ENCODE results near the gene EIF5A. TPM values are rescaled to one million over a fixed set of nuclear protein-coding genes. Genes with fewer than 3 reads are reported as not detected.

Gene EIF5A
- total and polyA plus RNA-seq, 2 of the 8 experiments (the other 6 are each of a cell fraction or from before 2014, with no cell fraction given) = 717 to 1,172 TPM

DNA sequence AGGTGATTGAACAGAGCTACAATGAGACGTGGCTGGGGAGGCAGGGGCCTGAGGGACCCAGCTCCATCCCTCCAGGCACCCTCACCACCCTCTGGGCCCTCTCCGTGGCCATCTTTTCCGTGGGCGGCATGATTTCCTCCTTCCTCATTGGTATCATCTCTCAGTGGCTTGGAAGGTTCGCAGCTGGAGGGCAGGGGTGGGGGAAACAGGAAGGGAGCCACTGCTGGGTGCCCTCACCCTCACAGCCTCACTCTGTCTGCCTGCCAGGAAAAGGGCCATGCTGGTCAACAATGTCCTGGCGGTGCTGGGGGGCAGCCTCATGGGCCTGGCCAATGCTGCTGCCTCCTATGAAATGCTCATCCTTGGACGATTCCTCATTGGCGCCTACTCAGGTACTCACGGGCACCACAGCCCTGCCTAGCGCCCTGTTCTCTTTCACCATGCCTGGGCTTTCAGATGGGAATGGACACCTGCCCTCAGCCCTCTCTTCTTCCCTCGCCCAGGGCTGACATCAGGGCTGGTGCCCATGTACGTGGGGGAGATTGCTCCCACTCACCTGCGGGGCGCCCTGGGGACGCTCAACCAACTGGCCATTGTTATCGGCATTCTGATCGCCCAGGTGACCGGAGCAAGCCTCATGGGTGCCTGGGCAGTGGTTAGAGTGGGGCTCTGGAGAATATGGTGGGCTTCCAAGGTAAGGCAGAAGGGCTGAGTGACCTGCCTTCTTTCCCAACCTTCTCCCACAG lies 23.8 kb upstream of the EIF5A start:
- no peak overlapping the region for H4K5ac ChIP-seq (ENCODE audit: insufficient read length, low read depth, low read length)
- POLR2A ChIA-PET (ENCODE audit: partially characterized antibody) = interaction anchor here (1.0 to 7.7 kb wide), 15 partner anchors 7 to 63 kb away, joined by 3 to 94 read pairs (median 9); partner anchors contain the start of genes ACADVL, ACAP1, CTDNEP1 and DLG4
- H3K27me3 ChIP-seq (replicated peaks in 1 of 4; ENCODE audit: control insufficient read depth in 3 of 4, extremely low read depth in 1 of 4, insufficient read depth in 3 of 4, low read length in 3 of 4) = peaks cover 0 to 13% (median 7%) of the 10 kb centered on the region in 4 experiments; a peak in 6 of 7 replicates
- H3K23ac ChIP-seq (ENCODE audit: insufficient read length) = no peak overlapping the region
- H3K4ac ChIP-seq (replicated peaks; ENCODE audit: insufficient read length, low read depth, low read length) = no peak overlapping the region
- H2BK15ac ChIP-seq (ENCODE audit: low read length) = no peak overlapping the region
- no peak overlapping the region for H3K56ac ChIP-seq (replicated peaks; ENCODE audit: insufficient read length, low read depth, low read length)
- 83% methylated on average over 16 of the region's 18 CpGs; no CpG with 5 or more reads in 1 of the 2 experiments for WGBS, 2 experiments (ENCODE audit: extremely low coverage in 1 of 2, insufficient coverage in 1 of 2, insufficient read length in 1 of 2, insufficient replicate concordance in 2 of 2, low coverage in 1 of 2, low lambda C conversion rate in 2 of 2, missing lambda C conversion rate in 1 of 2)
- no peak overlapping the region for H2AFZ ChIP-seq (ENCODE audit: low read length)
- no peak overlapping the region for H2AK5ac ChIP-seq (ENCODE audit: low read depth, low read length)
- no peak overlapping the region for H3K27ac ChIP-seq (ENCODE audit: low read depth, low read length)
- peaks cover 11% of the 10 kb centered on the region for H3K23me2 ChIP-seq (ENCODE audit: low read depth, low read length)
- peaks cover 0 to 7% of the 10 kb centered on the region in 2 experiments for H4K20me1 ChIP-seq (replicated peaks in 1 of 2; ENCODE audit: control insufficient read depth in 1 of 2, insufficient read depth in 2 of 2, low read length in 2 of 2)
- no peak overlapping the region for H3K18ac ChIP-seq (ENCODE audit: extremely low read depth, low read length)
- H3K14ac ChIP-seq (ENCODE audit: insufficient read length) = no peak overlapping the region
- no peak overlapping the region for H3K9ac ChIP-seq (replicated peaks in 1 of 4; ENCODE audit: extremely low read depth in 1 of 4, low read depth in 3 of 4, low read length in 3 of 4)
- no peaks in the 10 kb centered on the region for H3K79me1 ChIP-seq (ENCODE audit: low read depth, low read length)
- no peak overlapping the region for H3K4me3 ChIP-seq (ENCODE audit: extremely low read depth in 1 of 4, insufficient read depth in 2 of 4, low read depth in 3 of 4, low read length in 4 of 4)
- no peaks in the 10 kb centered on the region for H3K79me2 ChIP-seq (ENCODE audit: control insufficient read depth in 1 of 2, insufficient read depth in 2 of 2, low read length in 2 of 2)
- CTCF ChIA-PET (ENCODE audit: partially characterized antibody) = interaction anchor here (0.7 to 3.9 kb wide), 5 partner anchors 8 to 53 kb away, joined by 3 to 46 read pairs (median 8); partner anchors contain the start of genes ACAP1 and GABARAP
- H3K4me1 ChIP-seq (replicated peaks in 1 of 4; ENCODE audit: control insufficient read depth in 3 of 4, insufficient read depth in 4 of 4, low read length in 3 of 4) = peaks cover 0 to 20% (median 8%) of the 10 kb centered on the region in 4 experiments; a peak in 5 of 7 replicates
- no peak overlapping the region for H2BK120ac ChIP-seq (replicated peaks; ENCODE audit: low read depth, low read length)
- no peak overlapping the region for H4K8ac ChIP-seq (ENCODE audit: extremely low read depth, insufficient read depth, low read length)
- no peaks in the 10 kb centered on the region for H3K9me3 ChIP-seq (ENCODE audit: insufficient read depth in 2 of 2, low read depth in 1 of 2, low read length in 1 of 2)
- H2BK5ac ChIP-seq (ENCODE audit: low read depth, low read length) = no peak overlapping the region
- no peak overlapping the region; a peak in 1 of 4 replicates for H3K4me2 ChIP-seq (ENCODE audit: insufficient read depth in 1 of 2, low read depth in 2 of 2, low read length in 2 of 2)
- H2BK12ac ChIP-seq (ENCODE audit: low read depth, low read length) = no peak overlapping the region
- FAIRE-seq (no peak), DNase-seq (ENCODE audit: low read depth in 1 of 2, low spot score in 2 of 2) (no peak)
- H4K91ac ChIP-seq (replicated peaks; ENCODE audit: insufficient read length, low read length) = no peak overlapping the region
- H2BK20ac ChIP-seq (ENCODE audit: low read length) = no peak overlapping the region
- peaks cover 0 to 6% (median 3%) of the 10 kb centered on the region in 4 experiments; a peak in 3 of 8 replicates for H3K36me3 ChIP-seq (ENCODE audit: control insufficient read depth in 2 of 4, insufficient read depth in 4 of 4, low read length in 3 of 4)
- TF ChIP-seq CBX5 (IDR thresholded peaks at IDR 0.05; ENCODE audit: low read depth, low read length) (no peak), TBP (IDR thresholded peaks at IDR 0.05; ENCODE audit: low read depth, low read length) (no peak), RBBP5 (IDR thresholded peaks at IDR 0.05; ENCODE audit: borderline replicate concordance, low read depth, low read length) (no peak), RFX5 (IDR thresholded peaks at IDR 0.05; ENCODE audit: borderline replicate concordance, low read depth, low read length) (no peak), CBX8 (IDR thresholded peaks at IDR 0.05; ENCODE audit: borderline replicate concordance, low read depth, low read length) (no peak), RNF2 (IDR thresholded peaks at IDR 0.05; ENCODE audit: borderline replicate concordance, low read depth, low read length, missing control alignments, poor library complexity, severe bottlenecking) (no peak), TEAD4 (IDR thresholded peaks at IDR 0.05; ENCODE audit: low read depth, low read length) (no peak), SP4 (IDR thresholded peaks at IDR 0.05; ENCODE audit: low read length) (no peak), CEBPB (IDR thresholded peaks at IDR 0.05; ENCODE audit: low read depth, low read length) (no peak), HDAC6 (IDR thresholded peaks at IDR 0.05; ENCODE audit: low read depth, low read length) (no peak), SP2 (IDR thresholded peaks at IDR 0.05; ENCODE audit: low read length) (no peak), SIX5 (IDR thresholded peaks at IDR 0.05; ENCODE audit: low read depth, low read length) (no peak), TAF7 (optimal IDR thresholded peaks at IDR 0.05; ENCODE audit: borderline replicate concordance, low read depth, low read length) (no peak)

Measured in H1 (cell line).